Superior temporal gyrus (tissue), 1 donor: ENCODE data around the gene CDC42BPA.

Experiments used
- DNase-seq: peaks from one replicate; pipeline ENCODE4 v3.0.0-alpha.2; 2016; ENCODE audit errors: extremely low spot score

The CDC42BPA gene

DNA sequence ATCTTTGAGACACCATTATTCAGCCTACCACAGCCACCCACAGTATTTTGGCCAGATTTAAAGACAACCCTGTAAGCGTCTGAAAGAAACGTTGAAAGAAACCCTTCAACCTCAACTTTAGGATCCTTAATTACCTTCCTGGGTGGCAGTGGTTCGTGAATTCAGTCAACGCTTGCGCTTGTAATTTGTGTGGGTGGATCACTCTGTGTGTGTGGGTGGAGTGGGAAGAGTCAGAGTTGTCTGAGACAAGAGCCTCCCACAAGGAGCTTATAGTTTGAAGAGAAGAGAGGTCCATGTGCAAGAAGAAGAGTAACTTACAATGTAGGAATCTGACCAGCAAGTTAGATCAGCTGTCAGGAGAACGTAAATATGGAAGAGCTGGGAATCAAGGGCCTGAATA lies 369.8 kb downstream of the CDC42BPA start:
- DNase-seq = no peak

DNA sequence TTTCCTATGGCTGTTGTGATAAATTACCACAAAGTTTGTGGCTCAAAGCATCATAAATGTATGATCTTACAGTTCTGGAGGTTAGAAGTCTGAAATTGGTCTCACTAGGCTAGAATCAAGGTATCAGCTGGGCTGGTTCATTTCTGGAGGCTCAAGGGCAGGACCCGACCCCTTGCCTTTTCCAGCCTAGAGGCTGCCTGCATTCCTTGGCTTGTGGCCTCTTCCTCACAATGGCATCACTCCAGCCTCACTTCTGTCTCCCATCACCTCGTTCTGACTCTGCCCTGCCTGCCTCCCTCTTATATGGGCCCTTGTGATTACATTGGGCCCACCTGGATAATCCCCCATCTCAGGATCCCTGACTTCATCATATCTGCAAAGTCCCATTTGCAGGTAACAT lies 370.2 kb downstream of the CDC42BPA start:
- DNase-seq = no peak

DNA sequence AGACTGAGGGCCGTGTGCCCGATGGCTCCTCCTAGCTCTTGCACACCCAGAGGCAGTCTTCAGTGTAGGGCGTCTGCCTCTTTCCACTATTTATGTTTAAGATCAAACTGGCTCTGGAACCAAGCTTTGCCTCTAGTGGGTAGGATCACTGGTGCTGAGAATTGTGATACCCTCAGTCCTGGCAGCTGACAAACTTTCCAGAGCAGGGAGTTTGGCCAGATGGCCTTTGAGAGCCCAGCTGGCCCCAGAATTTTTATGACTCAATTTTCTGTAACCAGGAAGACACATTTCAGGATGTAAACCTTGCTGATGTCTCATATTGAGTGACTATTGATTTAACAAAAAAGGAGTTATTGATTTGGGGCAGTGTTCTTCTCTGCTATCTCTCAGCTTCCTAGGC lies 371.5 kb downstream of the CDC42BPA start:
- DNase-seq = no peak

DNA sequence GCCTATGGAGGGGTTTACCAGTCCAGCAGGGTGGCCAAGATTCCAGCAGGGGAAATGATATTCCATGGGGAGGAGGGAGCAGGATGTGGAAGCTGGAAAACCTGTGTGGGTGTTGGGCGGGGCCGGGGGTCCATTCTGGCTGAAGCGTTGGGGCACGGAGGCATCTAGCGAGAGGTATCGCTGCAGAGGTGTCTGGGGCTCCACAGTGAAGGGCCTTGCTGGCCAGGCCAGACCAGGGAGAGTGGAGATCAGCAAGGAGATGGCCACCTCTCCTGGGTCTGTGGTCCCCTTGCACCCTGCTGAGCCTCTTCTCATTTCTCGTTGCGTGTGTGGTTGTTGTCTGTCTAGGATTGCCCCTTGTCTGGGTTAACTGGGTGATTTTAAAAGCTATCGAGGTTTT lies 372.0 kb downstream of the CDC42BPA start:
- DNase-seq = no peak

DNA sequence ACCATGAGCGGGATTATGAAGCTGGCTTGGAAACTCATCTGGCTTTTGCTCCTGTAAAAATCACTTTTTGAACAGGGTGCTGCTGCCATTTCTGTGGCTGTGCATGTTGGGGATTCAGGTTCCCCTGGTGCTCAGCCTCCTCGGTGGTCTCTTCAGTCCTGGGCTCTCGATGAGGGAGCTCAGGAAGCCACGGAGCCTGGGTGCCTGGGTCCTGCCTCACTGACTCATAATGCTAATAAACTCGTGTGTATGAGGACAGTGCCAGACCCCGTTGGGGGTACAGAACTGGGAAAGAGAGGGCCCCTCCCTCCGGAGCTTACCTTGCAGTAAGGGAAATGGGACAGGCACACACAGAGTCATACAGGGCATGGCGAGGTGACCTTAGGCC lies 372.4 kb downstream of the CDC42BPA start:
- no peak for DNase-seq

DNA sequence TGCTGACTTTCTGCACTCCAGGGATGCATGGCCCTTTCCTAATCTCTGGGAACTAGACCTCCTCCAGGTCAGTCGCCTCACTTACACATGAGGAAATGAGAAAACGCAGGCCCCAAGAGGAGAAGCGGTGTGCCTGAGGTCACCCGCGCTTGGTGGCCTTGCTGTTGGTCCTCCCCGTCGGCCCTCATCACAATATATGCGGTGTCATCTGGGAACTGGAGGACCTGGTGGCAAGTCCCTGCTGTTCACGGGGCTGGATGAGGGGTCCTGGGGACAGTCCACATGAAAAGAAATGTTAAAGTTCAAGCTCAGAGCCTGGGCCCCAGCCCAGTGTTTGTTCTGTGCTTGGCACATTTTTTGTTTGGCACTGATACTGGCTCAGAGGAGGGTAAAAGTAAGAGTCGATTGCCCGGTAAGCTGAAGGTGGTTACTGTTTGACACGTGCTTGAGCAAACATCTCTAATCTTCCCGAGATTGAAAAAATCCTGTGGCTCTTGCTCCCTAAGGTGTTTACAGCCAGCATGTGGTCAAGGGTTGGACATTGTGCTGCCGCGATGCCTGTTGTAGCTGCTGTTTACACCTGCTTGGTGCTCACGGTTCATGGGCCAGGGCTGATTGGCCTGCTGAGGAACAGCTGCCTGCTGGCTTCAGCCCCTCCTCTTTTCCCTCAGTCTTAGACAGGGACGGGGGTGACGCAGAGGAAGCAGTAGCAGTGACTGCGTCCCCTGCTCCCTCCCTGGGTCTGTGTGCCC lies 373.0 kb downstream of the CDC42BPA start:
- DNase-seq = no peak

DNA sequence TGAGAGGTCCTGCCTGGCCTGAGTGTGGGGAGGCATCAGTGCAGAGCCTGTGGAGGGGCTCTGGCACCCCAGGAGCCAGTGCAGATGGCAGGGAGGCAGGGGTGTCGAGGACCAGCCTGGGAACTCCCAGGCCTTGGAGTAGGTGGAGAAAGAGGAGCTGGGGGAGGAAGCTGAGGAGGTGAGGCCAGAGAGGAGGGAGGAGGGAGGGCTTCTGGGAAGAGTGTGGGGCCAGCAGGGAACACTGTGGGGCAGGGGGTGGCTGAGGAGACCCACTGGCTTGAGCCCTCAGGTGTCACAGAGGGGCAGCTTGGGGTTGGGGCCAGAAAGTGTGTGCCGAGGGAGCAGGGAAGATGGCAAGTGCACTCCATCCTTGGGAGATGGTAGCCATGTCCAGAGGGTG lies 374.4 kb downstream of the CDC42BPA start:
- DNase-seq = no peak

DNA sequence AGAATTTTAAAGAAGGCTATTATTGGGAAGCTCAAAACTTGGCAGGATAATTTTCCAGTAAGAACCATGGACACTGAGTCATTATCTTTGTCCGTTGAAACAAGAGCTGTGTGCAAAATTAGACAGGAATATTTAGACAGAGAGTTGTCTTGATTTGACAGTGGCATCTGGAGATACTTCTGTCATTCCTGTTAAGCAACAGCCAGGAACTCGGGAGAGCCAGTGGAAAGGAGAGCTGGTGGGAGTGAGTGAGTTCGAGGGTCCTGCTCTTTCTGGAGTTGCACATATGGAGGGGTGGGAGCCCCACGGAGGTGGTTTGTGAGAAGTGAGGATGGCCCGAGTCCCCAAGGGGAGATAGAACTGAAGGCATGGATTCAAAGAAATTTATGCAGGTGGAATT lies 375.1 kb downstream of the CDC42BPA start:
- no peak for DNase-seq

DNA sequence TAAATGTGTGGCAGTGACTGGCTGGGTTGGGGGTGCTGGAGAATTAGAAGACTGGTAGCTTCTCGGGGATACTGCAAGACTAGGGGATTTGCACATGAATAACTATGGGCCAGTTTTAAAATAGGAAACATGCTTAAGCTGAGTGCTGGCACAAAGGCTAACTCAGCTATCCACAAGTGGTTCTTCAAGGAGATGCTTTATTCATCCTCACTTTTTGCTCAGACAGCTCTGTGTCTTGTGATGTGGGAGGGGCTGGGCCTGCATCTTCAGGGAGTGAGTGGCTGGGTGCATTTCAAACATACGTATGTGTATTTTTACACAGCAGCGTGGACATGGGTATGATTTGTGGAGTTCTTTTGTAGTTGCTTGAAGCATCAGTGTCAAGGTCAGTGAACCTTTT lies 375.9 kb downstream of the CDC42BPA start:
- DNase-seq = no peak

DNA sequence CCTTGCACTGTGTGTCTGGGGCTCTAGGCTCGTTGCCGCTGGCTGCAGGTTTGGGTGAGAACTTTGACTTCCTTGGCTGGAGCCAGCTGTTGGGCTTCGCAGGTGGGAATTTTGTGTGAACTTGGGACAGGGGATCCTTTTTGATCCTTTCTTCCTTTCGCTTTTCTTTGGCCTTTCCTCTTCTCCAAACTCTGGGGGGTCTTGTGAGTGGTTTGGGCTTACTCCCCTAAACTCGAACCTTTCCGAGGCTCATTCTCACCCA lies 377.6 kb downstream of the CDC42BPA start:
- DNase-seq = no peak

DNA sequence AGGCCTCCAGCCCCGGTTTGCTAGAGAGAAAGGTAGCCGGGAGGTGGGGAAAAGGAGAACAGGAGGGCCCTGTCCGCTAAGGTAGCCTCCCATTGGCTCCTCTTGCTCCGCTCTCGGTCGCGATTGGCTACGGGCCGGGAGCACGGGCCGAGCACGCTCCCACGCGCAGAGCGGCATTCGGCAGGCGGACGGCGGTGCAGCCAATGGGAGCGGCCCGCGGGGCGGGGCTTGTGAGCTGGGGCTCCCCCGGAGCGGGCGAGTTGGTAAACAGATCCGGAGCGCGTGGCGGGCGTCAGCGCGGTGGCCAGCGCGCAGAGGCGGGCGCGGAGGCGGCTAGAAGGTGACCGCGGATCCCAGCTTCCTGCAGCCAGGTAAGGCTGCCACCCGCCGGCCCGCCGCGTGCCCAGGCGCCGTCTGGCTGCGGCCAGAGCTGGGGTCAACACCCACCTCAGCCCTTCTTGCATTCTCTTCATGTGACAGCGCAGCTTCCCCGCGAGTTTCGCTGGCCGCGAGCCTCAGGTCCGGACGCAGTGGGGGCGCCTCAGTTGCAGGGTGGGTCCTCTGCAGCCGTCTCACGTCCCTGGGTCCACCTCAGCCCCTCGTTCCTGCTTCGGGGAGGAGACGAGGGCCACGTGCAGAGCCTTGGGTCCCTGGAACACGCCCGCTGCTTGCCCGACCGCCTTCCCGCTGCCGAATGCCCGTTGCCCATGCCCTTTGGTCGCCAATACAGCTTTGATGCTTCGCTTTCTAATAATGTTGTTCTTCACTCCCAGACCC lies 378.1 kb downstream of the CDC42BPA start, which contains the start of gene COQ8A:
TSS of gene COQ8A (plus strand) at position 266 of the 777 bp plus-strand sequence. CDS start 21,092 bp downstream, outside the sequence.
- peak; percentile 100 for DNase-seq
